ENCODE data around the gene SCLT1.

DNA sequence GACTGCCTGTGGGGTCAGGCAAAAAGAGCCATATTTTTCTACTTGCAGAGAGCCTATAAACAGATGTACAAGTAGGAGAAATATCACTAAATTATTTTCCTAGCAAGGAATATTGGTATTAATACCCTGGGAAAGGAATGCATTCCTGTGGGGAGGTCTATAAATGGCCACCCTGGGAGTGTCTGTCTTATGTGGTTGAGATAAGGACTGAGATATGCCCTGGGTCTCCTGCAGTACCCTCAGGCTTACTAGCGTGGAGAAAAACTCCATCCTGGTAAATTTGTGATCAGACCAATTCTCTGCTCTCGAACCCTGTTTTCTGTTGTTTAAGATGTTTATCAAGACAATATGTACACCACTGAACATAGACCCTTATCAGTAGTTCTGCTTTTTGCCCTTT is 38.0 kb upstream of the SCLT1 start:
- TF ChIP-seq EZH2 (IDR thresholded peaks at IDR 0.05; ENCODE audit: borderline replicate concordance, low read depth, low read length, poor library complexity, severe bottlenecking): no peak
- TF ChIP-seq, protein P1, sequence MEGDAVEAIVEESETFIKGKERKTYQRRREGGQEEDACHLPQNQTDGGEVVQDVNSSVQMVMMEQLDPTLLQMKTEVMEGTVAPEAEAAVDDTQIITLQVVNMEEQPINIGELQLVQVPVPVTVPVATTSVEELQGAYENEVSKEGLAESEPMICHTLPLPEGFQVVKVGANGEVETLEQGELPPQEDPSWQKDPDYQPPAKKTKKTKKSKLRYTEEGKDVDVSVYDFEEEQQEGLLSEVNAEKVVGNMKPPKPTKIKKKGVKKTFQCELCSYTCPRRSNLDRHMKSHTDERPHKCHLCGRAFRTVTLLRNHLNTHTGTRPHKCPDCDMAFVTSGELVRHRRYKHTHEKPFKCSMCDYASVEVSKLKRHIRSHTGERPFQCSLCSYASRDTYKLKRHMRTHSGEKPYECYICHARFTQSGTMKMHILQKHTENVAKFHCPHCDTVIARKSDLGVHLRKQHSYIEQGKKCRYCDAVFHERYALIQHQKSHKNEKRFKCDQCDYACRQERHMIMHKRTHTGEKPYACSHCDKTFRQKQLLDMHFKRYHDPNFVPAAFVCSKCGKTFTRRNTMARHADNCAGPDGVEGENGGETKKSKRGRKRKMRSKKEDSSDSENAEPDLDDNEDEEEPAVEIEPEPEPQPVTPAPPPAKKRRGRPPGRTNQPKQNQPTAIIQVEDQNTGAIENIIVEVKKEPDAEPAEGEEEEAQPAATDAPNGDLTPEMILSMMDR (conservative IDR thresholded peaks at IDR 0.05; ENCODE audit: low read depth, low read length): no peak

Measured in A673 (cell line).